KBM-7 (cell line): ENCODE results near the gene TPBGL.

Experiments used
- DNase-seq: peaks from one replicate; pipeline ENCODE4 v3.0.0-alpha.2; 2015
- in situ Hi-C: fragments of 300-500 bp; cut with MboI; formaldehyde crosslinking; loops from 2 replicates; pipeline ENCODE4 v1.14.3; 2020; ENCODE audit warnings: low sequenced_read_pairs, low pct_unique_long_range_greater_than_20kb, mixed read lengths

TPBGL gene

GRCh38 chr11:75280770-75281468 is 40.3 kb downstream of the TPBGL start:
- no peak for DNase-seq
- in situ Hi-C loops = no loop called here

DNA sequence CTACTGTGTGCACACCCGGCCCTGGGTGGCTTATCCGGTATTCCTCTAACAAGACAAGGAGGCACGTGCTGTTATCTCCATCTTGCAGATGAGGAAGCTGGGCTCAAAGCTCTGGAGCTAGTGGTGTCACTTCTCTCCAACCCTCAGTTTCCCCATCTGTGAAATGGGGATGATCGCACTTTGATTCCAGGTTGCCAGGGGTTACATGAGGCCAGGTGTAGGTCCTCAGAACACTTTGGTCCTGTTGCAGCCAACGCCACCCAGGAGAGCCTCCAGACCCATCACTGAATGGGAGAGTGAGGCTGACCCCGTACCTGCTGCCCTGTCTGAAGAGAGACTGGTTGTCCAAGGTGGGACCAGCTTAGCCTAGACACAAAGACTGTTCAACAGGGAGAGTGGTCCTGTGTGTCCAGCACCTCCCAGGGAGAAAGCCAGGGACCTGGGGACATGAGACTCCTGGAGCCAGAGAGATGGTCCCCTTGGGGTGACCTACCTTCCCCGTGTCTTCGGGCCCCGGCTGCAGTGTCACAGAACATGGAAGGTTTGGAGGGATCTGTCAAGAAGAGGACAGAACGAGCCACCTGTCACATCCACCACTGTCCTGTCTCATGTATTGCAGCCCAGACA is 41.0 kb downstream of the TPBGL start:
- no peak for DNase-seq
- in situ Hi-C loops = no loop called here

GRCh38 chr11:75283391-75283931 is 42.9 kb downstream of the TPBGL start:
- in situ Hi-C loops = no loop called here
- no peak for DNase-seq

DNA sequence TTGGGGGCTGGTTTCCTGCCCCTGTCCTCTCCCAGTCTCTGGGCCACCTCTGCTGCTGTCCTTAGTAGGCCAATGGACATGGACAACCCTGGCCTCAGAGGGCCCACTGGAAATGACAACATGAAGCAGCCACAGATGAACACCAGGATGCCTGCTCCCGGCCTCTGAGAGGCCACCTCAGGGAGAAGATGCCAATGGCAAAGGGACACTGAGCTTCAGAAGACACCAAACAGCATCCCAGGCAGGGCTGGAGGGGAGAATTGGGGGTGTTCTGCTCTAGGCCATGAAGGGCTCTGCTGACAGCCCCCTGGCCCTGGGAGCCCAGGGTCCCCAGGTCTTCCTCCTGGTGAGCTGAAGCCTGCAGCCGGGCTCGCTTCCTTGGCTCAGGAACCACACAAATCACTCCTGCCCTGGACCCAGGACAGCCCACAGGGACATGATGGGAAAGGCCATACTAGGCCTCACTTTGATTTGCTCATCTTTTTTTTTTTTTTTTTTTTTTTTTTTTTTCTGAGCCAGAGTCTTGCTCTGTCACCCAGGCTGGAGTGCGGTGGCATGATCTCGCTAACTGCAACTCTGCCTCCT is 45.3 kb downstream of the TPBGL start:
- in situ Hi-C loops = no loop called here
- DNase-seq = no peak

DNA sequence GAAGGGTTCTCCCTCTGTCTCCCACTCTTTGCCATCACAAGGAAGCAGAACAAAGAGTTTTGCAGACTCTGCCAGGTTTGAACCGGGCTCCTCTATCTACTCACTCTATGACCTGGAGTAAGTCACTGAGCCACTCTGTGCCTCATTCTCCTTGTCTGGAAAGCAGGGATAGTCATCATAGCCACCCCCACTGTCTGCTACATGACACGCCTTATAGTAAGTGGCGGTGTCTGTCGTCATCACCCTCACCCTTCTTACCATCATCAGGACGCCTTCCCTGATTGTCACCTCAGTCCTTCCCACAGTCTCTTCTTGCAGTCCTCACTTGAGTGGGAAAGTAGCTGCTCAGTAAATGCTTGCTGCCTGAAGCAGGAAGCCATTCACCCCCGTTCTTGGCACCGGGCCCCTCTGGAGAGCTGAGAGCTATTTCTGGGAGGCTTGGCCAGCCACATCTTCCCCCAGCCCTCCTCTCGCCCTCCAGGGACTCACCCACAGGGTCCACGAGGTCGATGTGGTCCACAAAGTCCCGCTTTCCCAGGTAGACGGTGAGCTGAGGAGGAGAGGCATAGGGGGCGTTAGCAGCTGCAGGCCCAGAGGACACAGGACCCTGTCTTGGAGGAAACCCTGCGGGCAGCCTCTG is 46.4 kb downstream of the TPBGL start:
- no peak for DNase-seq
- in situ Hi-C loops = no loop called here

DNA sequence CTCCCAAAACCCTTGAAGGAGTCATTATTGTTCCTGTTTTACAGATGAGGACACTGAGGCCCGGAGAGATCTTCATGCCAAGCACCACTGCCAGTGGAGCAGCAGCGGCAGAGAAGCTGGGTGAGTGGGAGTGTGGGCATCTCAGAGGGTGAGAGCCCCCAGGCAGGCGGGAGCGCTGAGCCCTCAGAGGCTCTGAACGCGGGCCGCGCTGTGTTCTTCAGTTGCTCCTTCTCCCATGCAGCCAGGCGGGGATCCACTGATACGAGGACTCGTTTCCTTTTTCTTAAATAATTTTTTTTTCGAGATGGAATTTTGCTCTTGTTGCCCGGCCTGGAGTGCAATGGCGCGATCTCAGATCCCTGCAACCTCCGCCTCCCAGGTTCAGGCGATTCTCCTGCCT is 47.0 kb downstream of the TPBGL start:
- no peak for DNase-seq
- in situ Hi-C loops = no loop called here

- DNase-seq = no peak
- in situ Hi-C loops = no loop called here
Observed at GRCh38 chr11:75289511-75289760, 48.9 kb downstream of the TPBGL start.

DNA sequence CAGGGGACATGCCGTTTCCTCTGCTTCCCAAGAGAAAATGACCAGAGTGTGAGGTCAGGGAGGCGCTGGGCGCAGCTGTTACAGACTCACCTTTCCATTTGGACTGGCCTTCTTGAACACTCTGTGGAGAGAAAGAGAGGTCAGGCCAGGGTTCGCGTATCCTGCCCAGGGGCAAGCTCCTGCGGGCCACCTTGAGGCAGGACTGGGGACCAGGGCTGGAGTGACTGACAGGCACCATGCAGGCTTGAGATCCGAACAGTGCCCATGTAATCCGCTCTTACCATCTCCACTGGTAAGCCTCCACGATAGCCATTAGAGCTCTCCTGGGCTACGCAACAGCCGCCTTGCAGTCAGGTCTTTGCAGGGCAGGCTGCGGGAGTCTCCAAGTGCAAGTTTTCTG is 49.3 kb downstream of the TPBGL start:
- DNase-seq = no peak
- in situ Hi-C loops = no loop called here

DNA sequence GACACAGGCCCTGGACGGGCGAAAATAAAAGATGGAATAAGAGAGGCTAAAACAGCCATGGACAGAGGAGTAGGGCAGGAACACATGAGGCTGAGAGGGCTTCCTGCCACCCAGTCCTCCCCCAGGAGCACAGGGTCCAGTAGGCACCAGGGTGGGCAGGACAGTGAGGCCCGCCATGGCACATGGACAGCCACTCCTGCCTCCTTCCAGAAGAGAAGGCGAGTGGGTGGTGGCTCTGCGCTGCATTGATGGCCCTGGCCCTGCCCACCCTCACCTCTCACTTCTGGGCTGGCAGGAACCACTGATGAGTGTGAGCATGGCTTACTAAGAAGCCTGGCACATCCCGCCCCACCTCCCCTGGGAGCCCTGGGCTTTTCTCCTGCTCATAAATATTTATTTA is 51.2 kb downstream of the TPBGL start:
- DNase-seq = no peak
- in situ Hi-C loops = no loop called here

- in situ Hi-C loops = no loop called here
- no peak for DNase-seq
Observed at GRCh38 chr11:75292943-75293342, 52.4 kb downstream of the TPBGL start.
